K562 (cell line): Measurements from ENCODE around the gene SRSF6. TPM values are rescaled to one million over a fixed set of nuclear protein-coding genes. Genes with fewer than 3 reads are reported as not detected.

Source experiments
- CHD2 ChIP-seq: IDR thresholded peaks from 2 replicates; pipeline ENCODE4 v1.6.1; 2011; ENCODE audit warnings: low read depth, low read length
- KLF16 ChIP-seq: IDR thresholded peaks from 2 replicates; pipeline ENCODE4 v1.6.1; 2016; ENCODE audit warnings: antibody characterized with exemption
- TAF9B ChIP-seq: fragments of 450-650 bp; IDR thresholded peaks from 2 replicates; pipeline ENCODE4 v1.6.1; 2018; ENCODE audit warnings: mild to moderate bottlenecking; ENCODE audit not compliant: partially characterized antibody
- THAP12 ChIP-seq: fragments of 250-450 bp; sonication (Bioruptor Pico); IDR thresholded peaks from 2 replicates; pipeline ENCODE4 v1.9.0; 2021; ENCODE audit warnings: mild to moderate bottlenecking, inconsistent platforms
- YY1 ChIP-seq, 3 experiments: IDR thresholded peaks; 2 replicates each; pipeline ENCODE4 v1.6.1; 2011; ENCODE audit warnings: low read length in 2 of 3, mild to moderate bottlenecking in 2 of 3, moderate library complexity in 2 of 3, borderline replicate concordance in 1 of 3, control low read depth in 1 of 3, low read depth in 1 of 3; ENCODE audit not compliant: insufficient read depth in 3 of 3, insufficient replicate concordance in 2 of 3, control insufficient read depth in 1 of 3, insufficient read length in 1 of 3; ENCODE audit errors: extremely low read depth in 1 of 3
- ZBTB11 ChIP-seq, 3 experiments: fragments of 200-800 bp in 1 of 3; fragments of 250-450 bp in 1 of 3; fragments of 450-650 bp in 1 of 3; sonication (Bioruptor Pico) in 1 of 3; sonication (Bioruptor generic) in 1 of 3; formaldehyde crosslinking in 1 of 3; IDR thresholded peaks; 2 replicates each; pipeline versions ENCODE4 v1.6.1 to v1.8.0; 2016 to 2022; ENCODE audit warnings: mild to moderate bottlenecking in 2 of 3, missing genetic modification characterization in 2 of 3, missing compliant biosample characterization in 1 of 3, moderate library complexity in 1 of 3
- ZBTB40 ChIP-seq, 2 experiments: fragments of 450-650 bp in 1 of 2; sonication (generic) in 1 of 2; formaldehyde crosslinking in 1 of 2; IDR thresholded peaks; 2 replicates each; pipeline versions ENCODE4 v1.7.1 to v1.9.0; 2016 to 2022; ENCODE audit warnings: inconsistent platforms in 1 of 2, mild to moderate bottlenecking in 1 of 2, missing genetic modification reagents in 1 of 2
- ZNF324 ChIP-seq: fragments of 250-450 bp; sonication (Bioruptor Pico); IDR thresholded peaks from 2 replicates; pipeline ENCODE4 v1.4.0; 2020; ENCODE audit warnings: mild to moderate bottlenecking
- ZNF76 ChIP-seq: fragments of 250-450 bp; sonication (Bioruptor Pico); IDR thresholded peaks from 2 replicates; pipeline ENCODE4 v1.4.0; 2020; ENCODE audit warnings: mild to moderate bottlenecking, moderate library complexity, borderline replicate concordance
- polyA plus RNA-seq, 8 experiments: library from polyadenylated mRNA; depleted of rRNA in 4 of 8; stranded (reverse) in 5 of 8; unstranded in 3 of 8; fragments of >200 nt; fragmentation: Nextera tagmentation in 2 of 8; fragmentation: Illumina TruSeq in 1 of 8; extraction: Ambion mirVana in 2 of 8; extraction: Trizol in 1 of 8; gene quantifications; 2 replicates each; pipeline versions ENCODE4 v1.2.1 to v1.2.3, GENCODE V29; 2011 to 2014; ENCODE audit warnings: inconsistent platforms in 1 of 8, missing spikeins in 1 of 8
- total RNA-seq, 7 experiments: library from RNA; depleted of rRNA in 6 of 7; stranded (reverse); fragments of >200 nt in 6 of 7; fragmentation: Illumina TruSeq in 2 of 7; extraction: Trizol in 2 of 7; gene quantifications; 2 replicates each; pipeline versions ENCODE4 v1.2.1 to v1.2.3, GENCODE V29; 2011 to 2021; ENCODE audit warnings: low replicate concordance in 1 of 7

The SRSF6 gene
- total and polyA plus RNA-seq, 9 of the 15 experiments (the other 6 are each of a cell fraction or from before 2014, with no cell fraction given) = 52.4 to 165 (median 117) TPM

GRCh38 chr20:43456809-43457639 is 672 bp upstream of the SRSF6 start (continued):
- TF ChIP-seq THAP12 (CRISPR knock-in tag) = 0 out of 2 replicates have a peak, but pooled peaks have one; percentile 22
- TF ChIP-seq ZNF76 (CRISPR knock-in tag) = 0 out of 2 replicates have a peak, but pooled peaks have one; percentile 32
- TF ChIP-seq ZBTB11 (CRISPR knock-in tag; IDR thresholded peaks at IDR 0.05) = no peak
- TF ChIP-seq TAF9B = no peak
- TF ChIP-seq YY1 (IDR thresholded peaks at IDR 0.05; ENCODE audit: borderline replicate concordance in 1 of 3, control insufficient read depth in 1 of 3, extremely low read depth in 1 of 3, insufficient read depth in 3 of 3, insufficient read length in 1 of 3, insufficient replicate concordance in 2 of 3, low read depth in 1 of 3, low read length in 2 of 3) = no peak
- TF ChIP-seq CHD2 = 0 out of 2 replicates have a peak, but pooled peaks have one; percentile 20
- peak; percentile 36; the same call in 1 of the 2 replicates for TF ChIP-seq ZBTB40 (IDR thresholded peaks at IDR 0.05)
- no peak for TF ChIP-seq ZBTB40 (CRISPR knock-in tag; IDR thresholded peaks at IDR 0.05)
- TF ChIP-seq ZNF324 = no peak
- no peak for TF ChIP-seq KLF16
